Measurements from ENCODE around the gene XYLT1. TPM values are rescaled to one million over a fixed set of nuclear protein-coding genes. Genes with fewer than 3 reads are reported as not detected.

The XYLT1 gene
- total RNA-seq, 2 experiments from 2014 or later, result 59.4 to 60.4 TPM

GRCh38 chr16:17237350-17237944 lies 233.3 kb downstream of the XYLT1 start:
- Mint-ChIP-seq H3K9me3 (ENCODE audit: insufficient read depth) (no peaks in the 10 kb centered on the region), H3K27me3 (ENCODE audit: low read depth) (no peaks in the 10 kb centered on the region), H3K27ac (peak overlapping the region; percentile 85), H3K4me3 (peak overlapping the region; percentile 55), H3K4me1 (ENCODE audit: low read depth) (peaks cover 40% of the 10 kb centered on the region), H3K36me3 (ENCODE audit: low read depth) (peaks cover 46% of the 10 kb centered on the region)
- ChIA-PET POLR2A (interaction anchor here (0.6 kb wide), 1 partner anchor 13 kb away, joined by 3 read pairs; no protein-coding TSS in a partner anchor), CTCF (interaction anchor here (0.9 to 1.5 kb wide), 2 partner anchors 24 to 26 kb away, joined by 3 to 6 read pairs; no protein-coding TSS in a partner anchor)
- DNase-seq (peak; percentile 28), ATAC-seq (peak; percentile 43)

- ChIA-PET CTCF (interaction anchor here (0.8 to 1.7 kb wide), 4 partner anchors 11 to 278 kb away, joined by 3 to 7 read pairs (median 4); no protein-coding TSS in a partner anchor), POLR2A (interaction anchor here (0.6 kb wide), 1 partner anchor 1374 kb away, joined by 3 read pairs; no protein-coding TSS in a partner anchor)
- Mint-ChIP-seq H3K9me3 (ENCODE audit: insufficient read depth) (no peaks in the 10 kb centered on the region), H3K36me3 (ENCODE audit: low read depth) (peaks cover 52% of the 10 kb centered on the region), H3K4me3 (no peak overlapping the region), H3K4me1 (ENCODE audit: low read depth) (peaks cover 45% of the 10 kb centered on the region), H3K27me3 (ENCODE audit: low read depth) (no peaks in the 10 kb centered on the region), H3K27ac (no peak overlapping the region)
- DNase-seq (no peak), ATAC-seq (no peak)
Measured at GRCh38 chr16:17235147-17235815, 235.5 kb downstream of the XYLT1 start.

GRCh38 chr16:17233318-17234002 lies 237.3 kb downstream of the XYLT1 start:
- DNase-seq (no peak), ATAC-seq (no peak)
- Mint-ChIP-seq H3K4me1 (ENCODE audit: low read depth) (peaks cover 32% of the 10 kb centered on the region), H3K9me3 (ENCODE audit: insufficient read depth) (no peaks in the 10 kb centered on the region), H3K36me3 (ENCODE audit: low read depth) (peaks cover 51% of the 10 kb centered on the region), H3K27me3 (ENCODE audit: low read depth) (no peaks in the 10 kb centered on the region), H3K4me3 (no peak overlapping the region), H3K27ac (no peak overlapping the region)
- ChIA-PET POLR2A (interaction anchor here (0.6 kb wide), 1 partner anchor 183 kb away, joined by 3 read pairs; no protein-coding TSS in a partner anchor), CTCF (interaction anchor here (1.3 kb wide), 1 partner anchor 21 kb away, joined by 3 read pairs; no protein-coding TSS in a partner anchor)

- H3K36me3 Mint-ChIP-seq (ENCODE audit: low read depth), result peaks cover 56% of the 10 kb centered on the region
- H3K27ac Mint-ChIP-seq, result no peak overlapping the region
- no peak overlapping the region for H3K4me3 Mint-ChIP-seq
- no peak for ATAC-seq
- H3K4me1 Mint-ChIP-seq (ENCODE audit: low read depth), result peaks cover 27% of the 10 kb centered on the region
- no peaks in the 10 kb centered on the region for H3K27me3 Mint-ChIP-seq (ENCODE audit: low read depth)
- ChIA-PET POLR2A (no interaction called here), CTCF (no interaction called here)
- DNase-seq, result no peak
- H3K9me3 Mint-ChIP-seq (ENCODE audit: insufficient read depth), result no peaks in the 10 kb centered on the region
Measured at GRCh38 chr16:17232487-17232886, 238.3 kb downstream of the XYLT1 start.

DNA sequence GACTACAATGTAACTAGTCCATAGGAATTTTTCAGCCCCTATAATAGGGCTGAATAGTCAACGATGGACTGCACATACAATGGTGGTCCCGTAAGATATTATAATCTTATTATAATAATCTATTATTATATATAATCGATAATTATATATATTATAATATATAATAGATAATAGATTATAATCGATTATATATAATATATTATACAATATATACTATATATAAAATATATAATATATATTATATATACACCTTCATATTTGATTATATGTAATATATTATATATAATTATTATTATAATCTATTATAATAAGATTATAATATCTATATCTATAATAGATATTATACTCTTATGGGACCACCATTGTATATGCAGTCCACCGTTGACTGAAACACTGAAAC lies 238.8 kb downstream of the XYLT1 start:
- Mint-ChIP-seq H3K4me3 (no peak overlapping the region), H3K9me3 (ENCODE audit: insufficient read depth) (no peaks in the 10 kb centered on the region), H3K36me3 (ENCODE audit: low read depth) (peaks cover 57% of the 10 kb centered on the region), H3K27ac (no peak overlapping the region), H3K4me1 (ENCODE audit: low read depth) (peaks cover 27% of the 10 kb centered on the region), H3K27me3 (ENCODE audit: low read depth) (no peaks in the 10 kb centered on the region)
- POLR2A ChIA-PET, result no interaction called here
- ATAC-seq (no peak), DNase-seq (no peak)
- CTCF ChIA-PET, result no interaction called here

GRCh38 chr16:17230932-17231581 lies 239.7 kb downstream of the XYLT1 start:
- no peak for DNase-seq
- Mint-ChIP-seq H3K27ac (no peak overlapping the region), H3K36me3 (ENCODE audit: low read depth) (peaks cover 56% of the 10 kb centered on the region), H3K9me3 (ENCODE audit: insufficient read depth) (no peaks in the 10 kb centered on the region), H3K4me3 (no peak overlapping the region), H3K27me3 (ENCODE audit: low read depth) (no peaks in the 10 kb centered on the region), H3K4me1 (ENCODE audit: low read depth) (peaks cover 29% of the 10 kb centered on the region)
- POLR2A ChIA-PET, result no interaction called here
- ATAC-seq, result no peak
- CTCF ChIA-PET, result interaction anchor here (1.3 kb wide), 1 partner anchor 237 kb away, joined by 7 read pairs; no protein-coding TSS in a partner anchor

GRCh38 chr16:17229766-17230165 lies 241.0 kb downstream of the XYLT1 start:
- no peaks in the 10 kb centered on the region for H3K9me3 Mint-ChIP-seq (ENCODE audit: insufficient read depth)
- peaks cover 42% of the 10 kb centered on the region for H3K4me1 Mint-ChIP-seq (ENCODE audit: low read depth)
- no peaks in the 10 kb centered on the region for H3K27me3 Mint-ChIP-seq (ENCODE audit: low read depth)
- no peak overlapping the region for H3K27ac Mint-ChIP-seq
- H3K36me3 Mint-ChIP-seq (ENCODE audit: low read depth), result peaks cover 62% of the 10 kb centered on the region
- no peak overlapping the region for H3K4me3 Mint-ChIP-seq
- DNase-seq (no peak), ATAC-seq (no peak)
- CTCF ChIA-PET, result no interaction called here
- POLR2A ChIA-PET, result no interaction called here

- no peak overlapping the region for H3K27ac Mint-ChIP-seq
- CTCF ChIA-PET, result no interaction called here
- POLR2A ChIA-PET, result no interaction called here
Measured at GRCh38 chr16:17229131-17229530, 241.6 kb downstream of the XYLT1 start.

GRCh38 chr16:17228708-17229055 lies 242.1 kb downstream of the XYLT1 start:
- H3K27ac Mint-ChIP-seq, result peak overlapping the region; percentile 30
- H3K4me3 Mint-ChIP-seq, result no peak overlapping the region
- ChIA-PET CTCF (interaction anchor here (0.8 to 1.5 kb wide), 2 partner anchors 16 to 350 kb away, joined by 3 read pairs; no protein-coding TSS in a partner anchor), POLR2A (interaction anchor here (0.9 kb wide), 1 partner anchor 17 kb away, joined by 3 read pairs; no protein-coding TSS in a partner anchor)
- H3K27me3 Mint-ChIP-seq (ENCODE audit: low read depth), result no peaks in the 10 kb centered on the region
- peaks cover 71% of the 10 kb centered on the region for H3K36me3 Mint-ChIP-seq (ENCODE audit: low read depth)
- H3K9me3 Mint-ChIP-seq (ENCODE audit: insufficient read depth), result no peaks in the 10 kb centered on the region
- DNase-seq, result no peak
- ATAC-seq, result no peak
- peaks cover 52% of the 10 kb centered on the region for H3K4me1 Mint-ChIP-seq (ENCODE audit: low read depth)

More at GRCh38 chr16:17229131-17229530, 241.6 kb downstream of the XYLT1 start:
- ATAC-seq, result no peak
- Mint-ChIP-seq H3K4me3 (no peak overlapping the region), H3K36me3 (ENCODE audit: low read depth) (peaks cover 67% of the 10 kb centered on the region), H3K27me3 (ENCODE audit: low read depth) (no peaks in the 10 kb centered on the region), H3K4me1 (ENCODE audit: low read depth) (peaks cover 48% of the 10 kb centered on the region), H3K9me3 (ENCODE audit: insufficient read depth) (no peaks in the 10 kb centered on the region)
- no peak for DNase-seq

GRCh38 chr16:17228048-17228707 lies 242.6 kb downstream of the XYLT1 start:
- DNase-seq (no peak), ATAC-seq (no peak)
- Mint-ChIP-seq H3K36me3 (ENCODE audit: low read depth) (peaks cover 76% of the 10 kb centered on the region), H3K27me3 (ENCODE audit: low read depth) (no peaks in the 10 kb centered on the region), H3K9me3 (ENCODE audit: insufficient read depth) (no peaks in the 10 kb centered on the region), H3K4me3 (no peak overlapping the region), H3K27ac (no peak overlapping the region), H3K4me1 (ENCODE audit: low read depth) (peaks cover 57% of the 10 kb centered on the region)
- CTCF ChIA-PET, result interaction anchor here (0.8 to 1.5 kb wide), 3 partner anchors 15 to 351 kb away, joined by 3 read pairs; no protein-coding TSS in a partner anchor
- POLR2A ChIA-PET, result interaction anchor here (0.9 kb wide), 1 partner anchor 17 kb away, joined by 3 read pairs; no protein-coding TSS in a partner anchor

- DNase-seq, result no peak
- POLR2A ChIA-PET, result no interaction called here
- Mint-ChIP-seq H3K9me3 (ENCODE audit: insufficient read depth) (no peaks in the 10 kb centered on the region), H3K36me3 (ENCODE audit: low read depth) (peaks cover 72% of the 10 kb centered on the region), H3K4me3 (no peak overlapping the region), H3K27ac (peak overlapping the region; percentile 40), H3K4me1 (ENCODE audit: low read depth) (peaks cover 61% of the 10 kb centered on the region), H3K27me3 (ENCODE audit: low read depth) (no peaks in the 10 kb centered on the region)
- CTCF ChIA-PET, result interaction anchor here (1.0 to 1.5 kb wide), 2 partner anchors 14 to 21 kb away, joined by 3 read pairs; no protein-coding TSS in a partner anchor
- no peak for ATAC-seq
Measured at GRCh38 chr16:17227278-17227677, 243.5 kb downstream of the XYLT1 start.

All from activated CD8-positive, alpha-beta T cell treated with anti-CD3 and anti-CD28 coated beads, Interleukin-2, amount 10 ng/mL, durations not matched to agents 7 days and 5 days (primary cell).